ENCODE measurements around the gene HEMK1. TPM values are rescaled to one million over a fixed set of nuclear protein-coding genes. Genes with fewer than 3 reads are reported as not detected.

HEMK1 gene
- total RNA-seq, 1 experiment from 2014 or later = 12.5 TPM

- no peak overlapping the region for H3K27ac ChIP-seq (ENCODE audit: insufficient read length, low read depth, low read length)
These were observed 14.6 kb downstream of the HEMK1 start for GRCh38 chr3:50583897-50584296.

More at GRCh38 chr3:50583897-50584296, 14.6 kb downstream of the HEMK1 start:
- no peaks in the 10 kb centered on the region for H3K4me1 ChIP-seq (ENCODE audit: insufficient read depth, low read length)
- no peak overlapping the region for H2BK120ac ChIP-seq (ENCODE audit: low read depth, low read length, poor library complexity, severe bottlenecking)
- H3K79me1 ChIP-seq (ENCODE audit: insufficient read depth, low read depth, low read length, poor library complexity, severe bottlenecking) = no peaks in the 10 kb centered on the region
- no peak overlapping the region for H3K4ac ChIP-seq (ENCODE audit: low read depth, low read length)
- H3K27ac Mint-ChIP-seq = peak overlapping the region in 2 of 3 experiments; percentile 17; a peak in 2 of 7 replicates
- no peak overlapping the region for H3K4me2 ChIP-seq (ENCODE audit: insufficient read depth, insufficient read length, low read length)
- peaks cover 8% of the 10 kb centered on the region for H3K27me3 Mint-ChIP-seq (ENCODE audit: low read depth)
- peaks cover 0 to 7% (median 4%) of the 10 kb centered on the region in 3 experiments; a peak in 4 of 7 replicates for H3K36me3 Mint-ChIP-seq (ENCODE audit: insufficient read depth in 1 of 3, low read depth in 3 of 3)
- no peaks in the 10 kb centered on the region for H3K79me2 ChIP-seq (ENCODE audit: insufficient read depth, low read length)
- H3K18ac ChIP-seq (ENCODE audit: insufficient read length, low read depth, low read length) = no peak overlapping the region
- peak overlapping the region in 1 of 2 experiments; percentile 33; a peak in 1 of 5 replicates for H3K4me3 Mint-ChIP-seq
- H4K91ac ChIP-seq (ENCODE audit: insufficient read length, low read depth, low read length) = no peak overlapping the region
- H3K56ac ChIP-seq (ENCODE audit: insufficient read length, low read depth, low read length) = no peak overlapping the region
- H4K20me1 ChIP-seq (ENCODE audit: control insufficient read depth, insufficient read depth, insufficient read length) = no peaks in the 10 kb centered on the region
- H2AK5ac ChIP-seq (ENCODE audit: insufficient read length, low read length) = no peak overlapping the region
- H3K9ac ChIP-seq (ENCODE audit: extremely low read depth, insufficient read length, low read length) = no peak overlapping the region
- no peak overlapping the region for H2BK5ac ChIP-seq (ENCODE audit: insufficient read length, low read length)
- DNase-seq = no peak
- H3K4me1 Mint-ChIP-seq = peaks cover 0 to 3% of the 10 kb centered on the region in 2 experiments; a peak in 2 of 4 replicates
- H2BK15ac ChIP-seq (ENCODE audit: low read depth, low read length) = no peak overlapping the region
- H3K9me3 Mint-ChIP-seq = no peaks in the 10 kb centered on the region
- H2BK12ac ChIP-seq (ENCODE audit: insufficient read length, low read depth, low read length) = no peak overlapping the region
- H2BK20ac ChIP-seq (ENCODE audit: low read depth, low read length, poor library complexity, severe bottlenecking) = no peak overlapping the region
- H4K5ac ChIP-seq (ENCODE audit: insufficient read length, low read depth, low read length) = no peak overlapping the region
- no peak overlapping the region for H4K8ac ChIP-seq (replicated peaks; ENCODE audit: insufficient read length, low read depth, low read length)
- no CpG with 5 or more reads among the region's 6 CpGs for WGBS (ENCODE audit: extremely low coverage, insufficient read length, low lambda C conversion rate)
- H3T11ph ChIP-seq (ENCODE audit: low read length) = no peak overlapping the region
- H3K27me3 ChIP-seq (ENCODE audit: insufficient read depth, low read length) = no peaks in the 10 kb centered on the region
- TF ChIP-seq, protein P1, sequence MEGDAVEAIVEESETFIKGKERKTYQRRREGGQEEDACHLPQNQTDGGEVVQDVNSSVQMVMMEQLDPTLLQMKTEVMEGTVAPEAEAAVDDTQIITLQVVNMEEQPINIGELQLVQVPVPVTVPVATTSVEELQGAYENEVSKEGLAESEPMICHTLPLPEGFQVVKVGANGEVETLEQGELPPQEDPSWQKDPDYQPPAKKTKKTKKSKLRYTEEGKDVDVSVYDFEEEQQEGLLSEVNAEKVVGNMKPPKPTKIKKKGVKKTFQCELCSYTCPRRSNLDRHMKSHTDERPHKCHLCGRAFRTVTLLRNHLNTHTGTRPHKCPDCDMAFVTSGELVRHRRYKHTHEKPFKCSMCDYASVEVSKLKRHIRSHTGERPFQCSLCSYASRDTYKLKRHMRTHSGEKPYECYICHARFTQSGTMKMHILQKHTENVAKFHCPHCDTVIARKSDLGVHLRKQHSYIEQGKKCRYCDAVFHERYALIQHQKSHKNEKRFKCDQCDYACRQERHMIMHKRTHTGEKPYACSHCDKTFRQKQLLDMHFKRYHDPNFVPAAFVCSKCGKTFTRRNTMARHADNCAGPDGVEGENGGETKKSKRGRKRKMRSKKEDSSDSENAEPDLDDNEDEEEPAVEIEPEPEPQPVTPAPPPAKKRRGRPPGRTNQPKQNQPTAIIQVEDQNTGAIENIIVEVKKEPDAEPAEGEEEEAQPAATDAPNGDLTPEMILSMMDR (conservative IDR thresholded peaks at IDR 0.05) = no peak
- no peak overlapping the region for H3K14ac ChIP-seq (ENCODE audit: insufficient read depth, low read length)
- H3K23me2 ChIP-seq (ENCODE audit: insufficient read length, low read depth, low read length, poor library complexity, severe bottlenecking) = no peaks in the 10 kb centered on the region
- no peak overlapping the region for H2AFZ ChIP-seq (ENCODE audit: low read length)
- no peak overlapping the region for H3K23ac ChIP-seq (ENCODE audit: insufficient read length, low read depth, low read length)
- H3K9me3 ChIP-seq (ENCODE audit: control insufficient read depth, low read depth, low read length) = no peaks in the 10 kb centered on the region

All from H9 (cell line).